Measurements from ENCODE around the gene RNU7-1.

The RNU7-1 gene
- long read RNA-seq = 0 reads

DNA sequence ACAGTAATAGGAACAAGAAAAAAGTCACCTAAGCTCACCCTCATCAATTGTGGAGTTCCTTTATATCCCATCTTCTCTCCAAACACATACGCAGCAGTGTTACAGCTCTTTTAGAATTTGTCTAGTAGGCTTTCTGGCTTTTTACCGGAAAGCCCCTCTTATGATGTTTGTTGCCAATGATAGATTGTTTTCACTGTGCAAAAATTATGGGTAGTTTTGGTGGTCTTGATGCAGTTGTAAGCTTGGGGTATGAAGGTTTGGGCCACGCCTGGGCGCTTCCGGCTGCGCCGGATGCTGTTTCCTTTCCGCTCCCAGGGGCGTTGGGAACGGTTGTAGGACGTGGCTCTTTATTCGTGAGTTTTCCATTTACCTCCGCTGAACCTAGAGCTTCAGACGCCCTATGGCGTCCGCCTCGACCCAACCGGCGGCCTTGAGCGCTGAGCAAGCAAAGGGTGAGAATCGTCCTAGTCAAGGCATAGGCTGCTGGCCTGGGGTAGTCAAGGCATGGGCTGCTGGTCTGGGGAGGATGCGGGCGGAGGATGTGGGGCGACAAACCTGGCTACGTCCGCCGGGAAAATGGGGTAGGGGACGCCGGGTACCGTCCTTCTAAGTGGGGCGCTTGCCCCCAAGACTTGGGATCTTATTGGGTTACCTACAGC is at the start of gene RNU7-1, which contains the start of gene C12orf57:
TSS of gene RNU7-1 (plus strand) at position 95 of the 659 bp plus-strand sequence.
TSS of gene C12orf57 (plus strand) at position 301 of the 659 bp plus-strand sequence. CDS start at position 401, 100 bp downstream.
- peak; percentile 84 to 88 for DNase-seq (ENCODE audit: low read depth in 1 of 2, low spot score in 1 of 2)
- H3K27me3 ChIP-seq (ENCODE audit: insufficient read depth, poor library complexity, severe bottlenecking) = no peaks in the 10 kb centered on the region
- peak within 1 kb of the TSS; percentile 54 for H3K4me3 ChIP-seq (replicated peaks; ENCODE audit: insufficient read depth, low read length)
- H3K27ac ChIP-seq (replicated peaks) = peak within 1 kb of the TSS; percentile 98
- TF ChIP-seq GABPA (IDR thresholded peaks at IDR 0.05; ENCODE audit: low read depth) (peak; percentile 68), POLR2AphosphoS5 (IDR thresholded peaks at IDR 0.05; ENCODE audit: low read depth) (peak; percentile 99), REST (IDR thresholded peaks at IDR 0.05; ENCODE audit: insufficient replicate concordance, low read depth) (no peak)

- H3K4me3 ChIP-seq (replicated peaks; ENCODE audit: insufficient read depth, low read length) = no peak overlapping the region
- peak overlapping the region; percentile 55 for H3K27ac ChIP-seq (replicated peaks)
- peak in 1 of 2 experiments; percentile 66 for DNase-seq (ENCODE audit: low read depth in 1 of 2, low spot score in 1 of 2)
- H3K27me3 ChIP-seq (ENCODE audit: insufficient read depth, poor library complexity, severe bottlenecking) = no peaks in the 10 kb centered on the region
- TF ChIP-seq GABPA (IDR thresholded peaks at IDR 0.05; ENCODE audit: low read depth) = no peak
- no peak; the same call in 1 of the 2 replicates for TF ChIP-seq SPI1 (IDR thresholded peaks at IDR 0.05; ENCODE audit: borderline replicate concordance, low read depth)
- TF ChIP-seq POLR2AphosphoS5 (IDR thresholded peaks at IDR 0.05; ENCODE audit: low read depth) = no peak
- TF ChIP-seq, protein P1, sequence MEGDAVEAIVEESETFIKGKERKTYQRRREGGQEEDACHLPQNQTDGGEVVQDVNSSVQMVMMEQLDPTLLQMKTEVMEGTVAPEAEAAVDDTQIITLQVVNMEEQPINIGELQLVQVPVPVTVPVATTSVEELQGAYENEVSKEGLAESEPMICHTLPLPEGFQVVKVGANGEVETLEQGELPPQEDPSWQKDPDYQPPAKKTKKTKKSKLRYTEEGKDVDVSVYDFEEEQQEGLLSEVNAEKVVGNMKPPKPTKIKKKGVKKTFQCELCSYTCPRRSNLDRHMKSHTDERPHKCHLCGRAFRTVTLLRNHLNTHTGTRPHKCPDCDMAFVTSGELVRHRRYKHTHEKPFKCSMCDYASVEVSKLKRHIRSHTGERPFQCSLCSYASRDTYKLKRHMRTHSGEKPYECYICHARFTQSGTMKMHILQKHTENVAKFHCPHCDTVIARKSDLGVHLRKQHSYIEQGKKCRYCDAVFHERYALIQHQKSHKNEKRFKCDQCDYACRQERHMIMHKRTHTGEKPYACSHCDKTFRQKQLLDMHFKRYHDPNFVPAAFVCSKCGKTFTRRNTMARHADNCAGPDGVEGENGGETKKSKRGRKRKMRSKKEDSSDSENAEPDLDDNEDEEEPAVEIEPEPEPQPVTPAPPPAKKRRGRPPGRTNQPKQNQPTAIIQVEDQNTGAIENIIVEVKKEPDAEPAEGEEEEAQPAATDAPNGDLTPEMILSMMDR (IDR thresholded peaks at IDR 0.05; ENCODE audit: insufficient read depth, low read length) = no peak
- TF ChIP-seq REST (IDR thresholded peaks at IDR 0.05; ENCODE audit: insufficient replicate concordance, low read depth) = no peak
These were observed 49.3 kb upstream of the RNU7-1 start for GRCh38 chr12:6894321-6894720.

GRCh38 chr12:6896846-6897435 is 46.7 kb upstream of the RNU7-1 start:
- TF ChIP-seq REST (IDR thresholded peaks at IDR 0.05; ENCODE audit: insufficient replicate concordance, low read depth) (no peak), POLR2AphosphoS5 (IDR thresholded peaks at IDR 0.05; ENCODE audit: low read depth) (no peak), GABPA (IDR thresholded peaks at IDR 0.05; ENCODE audit: low read depth) (no peak), SPI1 (IDR thresholded peaks at IDR 0.05; ENCODE audit: borderline replicate concordance, low read depth) (no peak)
- TF ChIP-seq, protein P1 (IDR thresholded peaks at IDR 0.05; ENCODE audit: insufficient read depth, low read length) = no peak
- Histone ChIP-seq H3K4me3 (replicated peaks; ENCODE audit: insufficient read depth, low read length) (no peak overlapping the region), H3K27me3 (ENCODE audit: insufficient read depth, poor library complexity, severe bottlenecking) (no peaks in the 10 kb centered on the region), H3K27ac (replicated peaks) (no peak overlapping the region)
- no peak for DNase-seq (ENCODE audit: low read depth in 1 of 2, low spot score in 1 of 2)

Data from HL-60 (cell line).